CD4-positive, alpha-beta T cell treated with Interferon alpha-2 for 1 hour (primary cell): Measurements from ENCODE around the gene LIMS4.
"Not testable (repeated sequence)": the region's sequence is repeated elsewhere in the genome, so short reads cannot be mapped to it uniquely, and the experiment has no call there.

Source experiments
- DNase-seq, 2 donors: peaks; one replicate each; pipeline ENCODE4 v3.0.0-alpha.2; 2020 to 2022

Gene LIMS4

DNA sequence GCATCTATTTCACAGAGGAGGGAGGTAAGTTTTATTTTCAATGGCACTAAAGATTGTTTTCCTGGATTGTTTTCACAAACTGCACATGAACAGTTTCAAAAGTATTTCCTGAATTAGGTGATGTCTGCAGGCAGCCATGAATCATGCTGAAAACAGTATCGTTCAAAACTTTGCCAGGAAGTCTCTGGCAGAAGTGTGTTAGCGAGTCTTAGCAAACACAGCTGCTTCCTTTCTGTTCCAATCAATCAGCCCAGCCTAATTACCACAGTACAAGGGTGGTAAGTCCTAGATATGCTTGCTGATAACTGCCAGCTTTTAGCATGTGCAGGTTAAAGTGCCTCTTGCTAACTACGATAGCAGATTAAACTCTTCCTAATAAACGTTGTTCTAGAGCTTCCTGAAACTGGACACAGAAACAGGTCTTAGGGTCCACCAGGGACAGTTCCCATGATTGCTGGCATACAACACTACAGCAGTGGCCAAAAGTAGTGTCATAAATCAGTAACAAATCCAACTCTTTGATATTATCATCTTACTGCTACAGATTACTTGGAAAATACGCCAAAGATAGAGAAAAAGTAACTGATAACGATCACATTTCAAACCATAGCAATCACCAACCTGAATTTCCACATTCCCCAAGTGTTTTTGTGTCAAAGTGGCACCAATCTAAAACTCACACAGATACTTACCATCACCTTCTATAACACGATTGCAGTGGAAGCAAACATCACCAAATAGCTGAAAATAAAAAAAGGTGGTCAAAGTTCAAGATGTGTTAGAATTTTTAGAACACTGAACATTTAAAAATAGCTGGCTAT lies 23.3 kb downstream of the LIMS4 start:
- DNase-seq, result not testable (repeated sequence)

DNA sequence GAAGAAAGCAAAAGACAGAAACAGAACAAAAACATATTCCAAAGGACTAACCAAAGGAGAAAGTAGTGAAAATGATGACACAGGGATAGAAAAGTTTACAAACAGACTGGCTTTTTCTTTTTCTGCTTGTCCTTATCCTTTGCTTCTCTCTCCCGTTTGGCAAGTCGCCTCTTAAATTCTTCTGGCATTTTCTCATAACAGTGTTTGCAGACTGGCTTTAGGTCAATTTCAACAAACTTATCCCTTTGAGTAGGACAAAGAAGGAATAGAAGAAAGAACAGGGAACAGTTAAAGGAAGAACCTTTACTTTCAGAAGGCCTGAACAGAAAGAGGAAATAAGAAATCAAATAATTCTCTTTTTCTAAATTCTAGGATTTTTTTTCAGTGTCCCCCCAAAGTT lies 26.0 kb downstream of the LIMS4 start:
- DNase-seq, result not testable (repeated sequence)

DNA sequence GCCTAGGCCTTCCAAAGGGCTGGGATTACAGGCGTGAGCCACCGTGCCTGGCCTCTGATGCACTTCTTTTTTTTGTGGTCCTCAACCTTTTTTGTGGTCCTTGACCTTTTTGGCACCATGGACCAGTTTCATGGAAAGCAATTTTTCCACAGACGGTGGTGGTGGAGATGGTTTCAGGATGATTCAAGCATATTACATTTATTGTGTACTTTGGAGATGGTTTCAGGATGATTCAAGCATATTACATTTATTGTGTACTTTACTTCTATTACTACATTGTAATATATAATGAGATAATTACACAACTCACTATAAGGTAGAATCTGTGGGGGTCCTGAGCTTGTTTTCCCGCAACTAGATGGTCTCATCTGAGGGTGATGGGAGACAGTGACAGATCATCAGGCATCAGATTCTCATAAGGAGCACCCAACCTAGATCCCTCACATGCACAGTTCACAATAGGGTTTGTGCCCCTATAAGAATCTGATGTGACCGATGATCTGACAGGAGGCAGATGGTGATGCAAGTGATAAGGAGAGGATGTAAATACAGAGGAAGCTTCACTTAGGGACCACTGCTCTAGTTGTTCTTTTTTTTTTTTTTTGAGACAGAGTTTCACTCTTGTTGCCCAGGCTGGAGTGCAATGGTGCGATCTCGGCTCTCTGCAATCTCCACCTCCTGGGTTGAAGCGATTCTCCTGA lies 29.2 kb downstream of the LIMS4 start:
- not testable (repeated sequence) for DNase-seq

DNA sequence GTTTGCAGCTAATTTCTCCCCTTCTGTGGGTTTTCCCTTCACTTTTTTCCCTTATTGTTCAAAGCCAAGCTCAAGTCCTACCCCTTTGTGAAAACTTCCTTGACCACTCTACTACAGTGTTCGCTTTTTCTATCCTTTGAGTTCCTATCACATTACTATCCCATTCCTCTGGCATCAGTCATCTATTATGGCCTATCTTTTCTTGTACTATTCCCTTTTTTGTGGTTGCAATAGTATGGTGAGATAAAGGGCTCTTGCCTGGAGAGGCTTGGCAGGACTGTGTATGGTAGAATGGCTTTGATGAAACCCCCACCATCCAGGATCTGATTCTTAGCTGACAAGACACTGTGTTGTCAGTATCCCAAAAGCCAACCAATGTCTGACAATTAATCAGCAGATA lies 30.7 kb downstream of the LIMS4 start:
- DNase-seq, result not testable (repeated sequence)

DNA sequence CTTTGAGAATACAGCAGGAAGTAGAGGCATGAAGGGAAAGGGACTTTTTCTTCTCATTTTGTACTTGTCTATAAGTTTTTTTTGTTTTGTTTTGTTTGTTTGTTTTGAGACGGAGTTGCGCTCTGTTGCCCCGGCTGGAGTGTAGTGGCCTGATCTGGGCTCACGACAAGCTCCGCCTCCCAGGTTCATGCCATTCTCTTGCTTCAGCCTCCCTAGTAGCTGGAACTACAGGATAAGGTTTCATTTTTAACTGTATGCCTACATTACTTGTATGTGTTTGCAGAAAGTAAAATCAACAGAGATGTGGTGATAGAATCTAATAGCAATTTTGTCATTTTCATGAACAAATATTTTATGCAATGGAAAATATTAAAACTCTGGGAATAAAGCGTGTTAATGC lies 38.1 kb downstream of the LIMS4 start:
- not testable (repeated sequence) for DNase-seq

DNA sequence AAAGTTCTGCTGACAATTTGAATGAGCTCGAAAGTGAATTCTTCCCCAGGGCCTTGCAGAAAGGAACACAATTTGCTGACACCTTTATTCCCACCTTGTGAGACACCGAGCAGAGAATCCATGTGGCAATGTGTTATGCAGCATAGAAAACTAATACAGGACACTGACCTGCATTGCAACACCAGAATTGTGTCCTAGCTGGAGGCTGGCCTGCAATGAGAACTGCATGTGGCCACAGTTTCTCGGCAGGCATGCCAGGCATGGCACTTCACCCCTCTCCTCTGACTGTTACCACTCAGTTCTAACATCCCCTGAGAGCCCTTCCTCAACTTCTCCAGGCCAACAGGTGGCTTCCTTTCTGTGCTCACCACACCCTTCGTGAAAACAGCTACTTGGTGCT lies 46.9 kb downstream of the LIMS4 start:
- not testable (repeated sequence) for DNase-seq

DNA sequence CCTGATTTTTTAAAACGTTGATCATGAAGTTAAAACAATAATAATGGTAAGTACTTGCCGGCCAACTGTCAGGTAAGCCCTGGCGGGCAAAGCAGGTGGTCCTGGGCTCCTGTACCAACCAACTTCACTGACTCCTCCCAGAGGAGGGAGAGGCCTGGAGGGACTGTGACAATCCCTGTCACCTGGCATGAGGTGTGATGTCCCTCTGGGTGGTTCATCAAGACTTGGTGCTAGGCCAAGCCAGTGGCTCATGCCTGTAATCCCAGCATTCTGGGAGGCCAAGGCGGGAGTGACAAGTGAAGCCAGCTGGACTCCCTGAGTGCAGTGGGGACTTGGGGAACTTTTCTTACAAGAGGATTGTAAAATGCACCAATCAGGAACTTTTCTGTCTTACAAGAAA lies 48.2 kb downstream of the LIMS4 start:
- DNase-seq, result not testable (repeated sequence)

DNA sequence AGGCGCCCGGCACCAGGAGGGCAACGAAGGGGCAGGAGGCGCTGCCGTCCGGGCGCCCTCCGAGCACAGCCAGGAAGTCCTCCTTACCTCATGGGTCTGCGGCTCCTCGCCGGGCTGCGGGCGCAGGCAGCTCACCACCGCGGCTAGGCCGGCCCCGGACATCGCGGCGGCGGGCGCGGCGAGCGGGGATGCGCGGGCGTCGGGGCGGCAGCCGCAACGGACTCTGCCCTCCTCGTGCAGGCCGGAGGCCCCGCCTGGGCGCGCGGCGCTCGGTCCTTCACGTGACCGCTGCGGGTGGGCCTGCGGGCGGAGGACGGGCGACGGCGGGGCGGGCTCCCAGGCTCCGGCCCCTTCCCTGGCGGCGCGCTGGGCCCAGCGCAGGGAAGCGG lies 49.0 kb downstream of the LIMS4 start:
- DNase-seq, result not testable (repeated sequence)

DNA sequence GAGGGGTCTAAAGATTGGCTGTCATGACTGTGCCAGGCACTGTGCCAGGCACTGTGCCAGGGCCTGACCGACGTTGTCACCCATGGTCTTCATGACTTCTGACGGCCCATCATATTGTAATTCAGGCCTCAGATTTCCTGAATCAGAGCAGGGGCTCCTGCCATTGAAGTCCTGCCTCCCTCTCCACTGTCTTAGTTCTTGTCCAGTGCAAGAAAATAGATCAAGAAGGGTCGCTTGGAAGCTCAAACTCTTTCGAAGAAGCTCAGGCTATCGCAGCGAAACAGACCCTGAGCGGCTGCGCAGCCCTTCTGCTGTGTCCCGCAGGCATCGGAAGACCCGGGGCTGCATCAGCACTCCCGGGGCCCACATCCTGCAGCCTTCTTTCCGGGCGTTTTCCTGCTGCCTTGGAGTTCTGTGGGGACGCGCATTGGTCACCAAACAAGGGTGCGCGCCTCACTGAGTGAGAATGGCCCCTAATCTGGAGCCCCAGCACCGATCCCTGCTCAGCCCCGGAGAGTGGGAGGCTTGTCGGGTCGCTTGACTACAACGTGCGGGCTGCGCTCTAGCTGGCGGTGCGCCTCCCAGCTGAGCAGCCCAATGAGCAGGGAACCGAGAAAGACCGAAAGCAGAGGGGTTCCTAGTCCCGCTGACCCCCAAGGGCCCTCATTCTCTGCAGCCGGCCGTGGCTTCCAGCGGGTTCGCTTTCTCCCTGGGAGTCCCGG lies 49.6 kb downstream of the LIMS4 start:
- not testable (repeated sequence) for DNase-seq

DNA sequence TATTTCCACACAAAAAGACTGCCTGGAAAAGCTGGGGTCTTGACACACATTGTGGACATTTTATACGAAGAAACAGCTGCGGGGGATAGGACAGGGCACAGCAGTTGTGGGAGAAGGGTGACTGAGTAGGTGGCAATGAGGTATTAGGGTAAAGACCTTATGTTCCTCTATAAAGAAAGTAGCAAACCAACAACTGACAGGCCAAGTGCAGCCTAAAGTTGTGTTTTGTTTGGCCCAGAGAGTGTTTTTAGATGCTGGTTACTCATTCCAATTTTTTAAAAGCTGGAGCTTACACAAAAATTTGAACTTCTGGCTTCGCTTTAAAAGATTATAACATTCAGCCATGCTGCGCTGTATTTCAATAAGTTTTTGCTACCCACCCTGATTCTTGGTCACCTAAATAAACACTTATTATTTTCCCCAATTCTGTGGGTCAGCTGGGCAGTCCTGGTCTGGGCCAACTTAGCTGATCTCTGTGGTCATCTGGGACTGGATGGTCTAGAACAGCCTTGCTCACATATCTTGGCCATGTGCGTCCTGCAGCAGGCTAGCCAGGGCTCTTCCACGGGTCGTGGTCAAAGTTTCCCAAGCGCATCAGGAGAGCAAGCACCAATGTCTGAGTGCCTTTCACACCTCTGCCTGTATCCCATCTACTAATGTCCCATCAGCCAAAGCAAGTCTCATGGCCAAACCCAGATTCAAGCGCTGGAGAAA lies 51.8 kb downstream of the LIMS4 start:
- DNase-seq, result not testable (repeated sequence)

DNA sequence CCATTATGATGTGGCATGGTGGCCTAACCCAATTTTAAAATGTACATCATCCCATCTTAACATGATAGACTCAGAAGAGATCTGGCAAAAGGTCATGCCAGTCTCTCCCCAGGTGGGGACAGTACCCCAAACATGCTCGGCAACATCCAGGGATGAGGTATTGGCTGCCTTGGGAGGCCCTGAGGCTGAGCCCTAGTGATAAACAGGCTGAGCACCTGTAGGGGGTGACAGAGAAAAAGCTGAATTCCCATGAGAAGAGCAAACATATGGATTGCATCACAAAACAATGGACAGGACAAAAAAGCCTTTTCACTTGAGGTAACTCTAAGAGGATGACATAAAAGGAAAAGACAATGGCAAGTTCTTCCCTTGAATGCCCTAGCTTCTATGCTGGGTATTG lies 65.5 kb downstream of the LIMS4 start:
- not testable (repeated sequence) for DNase-seq

DNA sequence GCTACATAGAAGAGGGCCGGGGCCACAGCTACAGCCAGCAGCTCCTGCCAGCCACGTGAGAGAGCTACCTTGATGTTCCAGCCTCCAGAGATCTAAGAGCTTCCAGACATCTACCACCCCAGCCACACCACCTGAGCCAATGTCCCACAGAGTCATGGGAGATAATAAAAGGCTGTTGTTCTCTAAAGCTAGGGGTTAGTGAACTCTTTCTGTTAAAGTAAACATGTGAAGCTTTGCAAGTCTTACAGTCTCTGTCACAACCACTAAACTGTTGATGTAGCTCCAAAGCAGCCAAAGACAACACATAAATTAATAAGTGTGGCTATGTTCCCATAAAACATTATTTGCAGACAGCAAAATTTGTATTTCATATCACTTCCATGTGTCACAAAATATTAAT lies 67.6 kb downstream of the LIMS4 start:
- DNase-seq, result not testable (repeated sequence)

DNA sequence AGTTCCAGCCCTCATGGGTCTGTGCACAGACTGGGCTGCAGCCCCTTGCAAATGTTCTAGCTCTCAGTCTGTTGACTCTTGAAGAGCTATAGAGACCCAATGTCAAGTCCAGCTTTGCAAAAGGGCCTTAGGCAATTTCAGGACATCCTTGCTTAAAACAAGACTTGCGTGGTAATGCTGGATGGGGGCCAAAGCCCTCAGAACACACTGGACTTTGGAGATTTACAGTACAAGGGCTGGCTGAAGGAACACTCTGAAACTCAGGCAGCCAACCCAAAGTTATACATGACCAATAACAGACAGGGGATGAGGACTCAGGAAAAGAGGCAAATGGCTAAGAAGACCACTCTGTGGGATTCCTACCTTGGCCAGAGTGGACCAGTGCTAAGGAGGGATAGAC lies 68.4 kb downstream of the LIMS4 start:
- not testable (repeated sequence) for DNase-seq

DNA sequence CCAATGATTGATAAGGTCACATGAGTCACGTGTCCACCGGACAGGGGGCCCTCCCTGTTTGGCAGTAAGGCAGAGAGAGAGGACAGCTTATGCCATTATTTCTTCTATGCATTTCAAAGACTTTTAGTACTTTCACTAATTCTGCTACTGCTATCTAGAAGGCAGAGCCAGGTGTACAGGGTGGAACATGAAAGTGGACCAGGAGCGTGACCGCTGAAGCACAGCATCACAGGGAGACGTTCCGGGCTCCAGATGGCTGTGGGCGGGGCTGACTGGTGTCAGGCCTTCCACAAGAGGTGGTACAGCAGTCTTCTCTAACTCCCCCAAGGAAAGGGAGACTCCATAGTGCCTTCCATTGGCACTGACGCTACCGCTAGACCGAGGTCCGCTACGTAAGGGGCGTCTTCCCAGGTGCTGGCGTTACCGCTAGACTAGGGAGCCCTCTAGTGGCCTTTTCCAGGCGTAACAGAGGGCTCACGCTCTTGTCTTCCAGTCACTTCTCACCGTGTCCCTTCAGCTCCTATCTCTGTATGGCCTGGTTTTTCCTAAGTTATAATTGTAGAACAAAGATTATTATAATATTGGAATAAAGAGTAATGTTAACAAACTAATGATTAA lies 71.5 kb downstream of the LIMS4 start:
- not testable (repeated sequence) for DNase-seq

DNA sequence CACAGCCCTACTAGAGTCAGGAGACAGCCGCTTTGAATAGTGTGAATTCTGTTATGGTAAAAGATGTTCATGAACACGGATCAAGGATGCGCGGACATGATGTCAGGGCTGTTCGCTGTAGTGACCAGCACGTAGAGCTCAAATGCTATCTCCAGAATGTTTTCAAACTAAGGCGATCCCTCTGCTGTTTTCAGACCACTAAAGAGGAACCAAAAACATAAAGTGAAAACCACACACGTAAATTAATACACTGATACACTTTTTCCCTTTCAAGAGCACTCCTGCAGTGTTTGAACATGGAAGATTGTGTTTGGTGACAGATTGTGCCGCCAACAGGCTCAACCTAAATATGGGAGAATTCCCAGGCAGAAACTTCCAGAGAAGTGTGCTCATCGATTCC lies 73.2 kb downstream of the LIMS4 start:
- not testable (repeated sequence) for DNase-seq

DNA sequence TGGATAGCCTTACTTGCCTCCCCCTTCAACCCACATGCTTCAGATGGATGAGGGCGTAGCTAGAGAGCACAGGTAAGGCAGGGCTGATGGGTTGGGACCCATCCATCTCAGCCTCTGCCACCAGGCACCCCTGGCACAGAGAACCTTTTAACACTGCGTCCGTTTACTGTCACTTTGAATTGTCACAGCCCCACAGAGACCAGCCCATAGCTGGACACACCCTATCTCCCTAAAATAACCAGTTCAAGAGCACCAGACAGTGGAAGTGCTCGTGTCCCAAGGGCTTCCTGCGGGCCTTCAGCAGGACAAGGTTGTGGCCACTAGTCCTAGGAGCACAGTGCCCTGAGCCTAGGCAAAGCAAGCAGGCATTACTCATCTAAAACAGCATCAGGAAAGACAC lies 76.6 kb downstream of the LIMS4 start:
- DNase-seq, result not testable (repeated sequence)
